ENCODE measurements around the gene TBX18. TPM values are rescaled to one million over a fixed set of nuclear protein-coding genes. Genes with fewer than 3 reads are reported as not detected.

The TBX18 gene
- total RNA-seq, 4 donors from 2014 or later, result 0.15 to 4.4 (median 1.9) TPM

GRCh38 chr6:84674395-84674794 lies 90.0 kb downstream of the TBX18 start:
- no peaks in the 10 kb centered on the region for H3K27me3 ChIP-seq
- H3K4me1 ChIP-seq, result no peaks in the 10 kb centered on the region
- no peak for TF ChIP-seq POLR2A (IDR thresholded peaks at IDR 0.05)
- no peak for TF ChIP-seq CTCF (IDR thresholded peaks at IDR 0.05)
- H3K9me3 ChIP-seq, result no peaks in the 10 kb centered on the region
- intact Hi-C loops (cut with DNase I), result no loop called here
- H3K4me3 ChIP-seq, result no peak overlapping the region
- H3K36me3 ChIP-seq, result no peaks in the 10 kb centered on the region
- no peak for DNase-seq
- no peak overlapping the region for H3K27ac ChIP-seq

- no peak for DNase-seq
- Histone ChIP-seq H3K9me3 (no peaks in the 10 kb centered on the region), H3K36me3 (no peaks in the 10 kb centered on the region), H3K4me3 (no peak overlapping the region), H3K27me3 (no peaks in the 10 kb centered on the region), H3K27ac (no peak overlapping the region), H3K4me1 (no peaks in the 10 kb centered on the region)
- intact Hi-C loops (cut with DNase I), result no loop called here
- no peak for TF ChIP-seq CTCF (IDR thresholded peaks at IDR 0.05)
- TF ChIP-seq POLR2A (IDR thresholded peaks at IDR 0.05), result no peak
- WGBS, 2 donors, result 59 to 69% methylated on average over 2 of the region's 2 CpGs
These were observed 93.2 kb downstream of the TBX18 start for GRCh38 chr6:84671183-84671582.

GRCh38 chr6:84669945-84670344 lies 94.5 kb downstream of the TBX18 start:
- H3K36me3 ChIP-seq, result no peaks in the 10 kb centered on the region
- H3K27me3 ChIP-seq, result no peaks in the 10 kb centered on the region
- WGBS, 2 donors, result 79 to 88% methylated on average over 3 of the region's 3 CpGs
- DNase-seq, result no peak
- no peaks in the 10 kb centered on the region for H3K4me1 ChIP-seq
- TF ChIP-seq POLR2A (IDR thresholded peaks at IDR 0.05) (no peak), CTCF (IDR thresholded peaks at IDR 0.05) (no peak)
- intact Hi-C loops (cut with DNase I), result no loop called here
- H3K9me3 ChIP-seq, result no peaks in the 10 kb centered on the region
- H3K4me3 ChIP-seq, result no peak overlapping the region
- H3K27ac ChIP-seq, result no peak overlapping the region

GRCh38 chr6:84667252-84668213 lies 96.9 kb downstream of the TBX18 start:
- Histone ChIP-seq H3K4me3 (no peak overlapping the region), H3K36me3 (no peaks in the 10 kb centered on the region), H3K9me3 (no peaks in the 10 kb centered on the region), H3K4me1 (no peaks in the 10 kb centered on the region), H3K27me3 (no peaks in the 10 kb centered on the region), H3K27ac (no peak overlapping the region)
- WGBS, 2 donors, result 74 to 84% methylated on average over 5 of the region's 5 CpGs
- no peak for TF ChIP-seq CTCF (IDR thresholded peaks at IDR 0.05)
- no peak for TF ChIP-seq POLR2A (IDR thresholded peaks at IDR 0.05)
- intact Hi-C loops (cut with DNase I), result no loop called here
- no peak for DNase-seq

GRCh38 chr6:84665401-84665800 lies 99.0 kb downstream of the TBX18 start:
- Histone ChIP-seq H3K27ac (no peak overlapping the region), H3K36me3 (no peaks in the 10 kb centered on the region), H3K9me3 (no peaks in the 10 kb centered on the region), H3K27me3 (no peaks in the 10 kb centered on the region), H3K4me1 (no peaks in the 10 kb centered on the region), H3K4me3 (no peak overlapping the region)
- intact Hi-C loops (cut with DNase I), result no loop called here
- WGBS, 2 donors, result 65 to 83% methylated on average over 4 of the region's 4 CpGs
- TF ChIP-seq CTCF (IDR thresholded peaks at IDR 0.05) (no peak), POLR2A (IDR thresholded peaks at IDR 0.05) (no peak)
- DNase-seq, result no peak
